G401 (cell line): ENCODE measurements around the gene LILRB4. TPM values are rescaled to one million over a fixed set of nuclear protein-coding genes. Genes with fewer than 3 reads are reported as not detected.
"Not testable (repeated sequence)": the region's sequence is repeated elsewhere in the genome, so short reads cannot be mapped to it uniquely, and the experiment has no call there.

Experiments used
- DNase-seq: peaks from one replicate; pipeline ENCODE4 v3.0.0-alpha.2; 2015; ENCODE audit warnings: low spot score
- in situ Hi-C: cut with HindIII; loops from 2 replicates; pipeline ENCODE4 v1.10.0; 2016; ENCODE audit warnings: low sequenced_read_pairs, mixed read lengths
- total RNA-seq: library from RNA; depleted of rRNA; stranded (reverse); fragments of >200 nt; shearing (Covaris generic); gene quantifications from 2 replicates; pipeline ENCODE4 v1.2.3, GENCODE V29; 2014; rRNA removed

The LILRB4 gene
- total RNA-seq: not detected in 2 replicates

- no peak for DNase-seq
- in situ Hi-C loops: loop anchor here (25.0 kb wide), 1 partner anchor 125 kb away; no protein-coding TSS in a partner anchor
Measured at GRCh38 chr19:54662730-54663129, at the start of gene LILRB4. Gene LILRB4 (plus strand): TSS chr19:54662985. CDS start chr19:54663034, 49 bp downstream.

GRCh38 chr19:54614726-54615125 lies 48.1 kb upstream of the LILRB4 start:
- no peak for DNase-seq
- in situ Hi-C loops: no loop called here

DNA sequence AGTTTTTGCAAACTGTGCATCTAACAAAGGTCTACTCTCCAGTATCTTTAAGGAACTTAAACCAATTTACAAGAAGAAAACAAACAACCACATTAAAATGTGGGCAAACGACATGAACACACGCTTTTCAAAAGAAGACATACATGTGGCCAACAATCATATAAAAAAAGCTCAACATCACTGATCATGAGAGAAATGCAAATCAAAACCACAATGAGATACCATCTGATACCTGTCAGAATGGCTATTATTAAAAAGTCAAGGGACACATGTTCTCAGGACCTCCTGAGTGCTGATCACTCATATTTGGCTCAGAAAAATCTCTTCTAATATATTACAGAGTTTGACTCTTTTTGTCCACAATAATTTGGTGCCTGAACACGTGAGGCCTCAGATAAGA lies 46.7 kb upstream of the LILRB4 start:
- DNase-seq: no peak
- in situ Hi-C loops: no loop called here

- in situ Hi-C loops: no loop called here
- no peak for DNase-seq
Measured at GRCh38 chr19:54616821-54617560, 45.8 kb upstream of the LILRB4 start.

- in situ Hi-C loops: no loop called here
- DNase-seq: no peak
Measured at GRCh38 chr19:54620464-54620863, 42.3 kb upstream of the LILRB4 start.

DNA sequence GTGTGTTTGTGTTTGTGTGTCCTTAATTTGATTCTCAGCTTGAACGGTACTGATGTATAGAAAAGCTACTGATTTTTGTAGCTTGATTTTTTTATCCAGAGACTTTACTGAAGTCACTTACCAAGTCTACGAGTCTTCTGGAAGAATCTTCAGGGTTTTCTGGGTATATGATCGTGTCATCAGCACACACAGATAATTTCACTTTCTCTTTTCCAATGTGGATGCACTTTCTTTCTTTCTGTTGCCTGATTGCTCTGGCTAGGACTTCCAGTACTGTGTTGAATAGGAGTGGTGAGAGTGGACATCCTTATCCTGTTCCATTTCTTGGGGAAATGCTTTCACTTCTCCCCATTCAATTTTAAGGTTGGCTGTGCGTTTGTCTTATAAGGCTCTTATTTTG lies 40.4 kb upstream of the LILRB4 start:
- in situ Hi-C loops: no loop called here
- no peak for DNase-seq

DNA sequence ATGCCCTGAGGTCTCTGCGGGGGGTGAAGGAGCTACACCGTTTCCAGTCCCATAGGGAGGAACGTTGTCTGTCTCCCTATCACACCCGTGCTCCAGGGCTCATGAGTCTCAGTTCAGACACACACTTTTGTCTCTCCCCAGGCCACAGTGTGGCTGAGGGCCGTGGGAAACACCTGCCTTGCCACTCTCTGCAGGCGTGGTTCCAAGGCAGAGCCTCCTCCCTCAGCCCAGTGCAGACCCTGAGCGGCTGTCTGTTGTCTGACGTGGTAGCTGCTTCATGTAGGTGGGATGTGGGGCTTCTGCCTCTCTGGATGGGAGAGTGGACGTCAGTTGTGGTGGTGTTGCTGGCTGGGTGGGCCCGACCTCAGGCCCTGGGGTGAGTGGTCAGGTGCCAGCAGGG lies 38.6 kb upstream of the LILRB4 start:
- in situ Hi-C loops, DNase-seq: not testable (repeated sequence)

GRCh38 chr19:54624934-54625730 lies 37.7 kb upstream of the LILRB4 start:
- in situ Hi-C loops, DNase-seq: not testable (repeated sequence)

- in situ Hi-C loops: no loop called here
Measured at GRCh38 chr19:54626757-54627156, 36.0 kb upstream of the LILRB4 start.

DNA sequence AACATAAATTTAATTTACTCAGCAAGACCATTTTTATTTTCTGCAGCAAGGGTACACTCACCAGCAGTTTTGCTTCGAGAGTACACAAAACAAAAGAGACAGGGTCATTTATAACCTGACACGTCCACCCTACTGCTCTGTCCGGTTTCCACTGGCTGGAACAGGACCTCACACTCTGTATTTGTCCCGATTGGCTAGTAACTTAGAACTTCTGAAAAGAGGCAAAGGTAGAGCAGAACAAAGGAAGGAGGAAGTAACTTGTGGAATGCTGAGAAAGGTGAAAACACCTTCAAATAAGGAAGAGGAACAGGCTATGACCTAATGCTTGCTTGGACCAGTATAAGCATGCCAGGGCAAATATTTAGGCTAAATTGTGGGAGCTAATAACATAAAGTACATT lies 34.9 kb upstream of the LILRB4 start:
- in situ Hi-C loops: not testable (repeated sequence)

More at GRCh38 chr19:54626757-54627156, 36.0 kb upstream of the LILRB4 start:
- no peak for DNase-seq

DNA sequence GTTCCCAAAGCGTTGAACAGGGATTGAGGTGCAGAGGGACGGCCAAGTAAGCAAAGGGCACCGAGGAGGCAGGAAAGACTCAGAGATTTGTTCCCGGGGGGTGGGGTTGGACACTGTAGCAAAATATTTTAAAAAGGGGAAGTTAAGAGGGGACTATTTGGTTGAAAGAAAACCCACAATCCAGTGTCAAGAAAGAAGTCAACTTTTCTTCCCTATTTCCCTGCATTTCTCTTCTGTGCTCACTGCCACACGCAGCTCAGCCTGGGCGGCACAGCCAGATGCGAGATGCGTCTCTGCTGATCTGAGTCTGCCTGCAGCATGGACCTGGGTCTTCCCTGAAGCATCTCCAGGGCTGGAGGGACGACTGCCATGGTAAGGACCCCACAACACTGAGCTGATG lies 32.5 kb upstream of the LILRB4 start, which contains the start of gene LILRB1:
LILRB1 (plus strand) TSS at position 223 of the 400 bp plus-strand sequence. CDS start 590 bp downstream, outside the sequence.
- in situ Hi-C loops, DNase-seq: not testable (repeated sequence)

More for the DNA sequence above, 34.9 kb upstream of the LILRB4 start:
- not testable (repeated sequence) for DNase-seq

- DNase-seq: no peak
Measured at GRCh38 chr19:54630782-54631181, 32.0 kb upstream of the LILRB4 start.

DNA sequence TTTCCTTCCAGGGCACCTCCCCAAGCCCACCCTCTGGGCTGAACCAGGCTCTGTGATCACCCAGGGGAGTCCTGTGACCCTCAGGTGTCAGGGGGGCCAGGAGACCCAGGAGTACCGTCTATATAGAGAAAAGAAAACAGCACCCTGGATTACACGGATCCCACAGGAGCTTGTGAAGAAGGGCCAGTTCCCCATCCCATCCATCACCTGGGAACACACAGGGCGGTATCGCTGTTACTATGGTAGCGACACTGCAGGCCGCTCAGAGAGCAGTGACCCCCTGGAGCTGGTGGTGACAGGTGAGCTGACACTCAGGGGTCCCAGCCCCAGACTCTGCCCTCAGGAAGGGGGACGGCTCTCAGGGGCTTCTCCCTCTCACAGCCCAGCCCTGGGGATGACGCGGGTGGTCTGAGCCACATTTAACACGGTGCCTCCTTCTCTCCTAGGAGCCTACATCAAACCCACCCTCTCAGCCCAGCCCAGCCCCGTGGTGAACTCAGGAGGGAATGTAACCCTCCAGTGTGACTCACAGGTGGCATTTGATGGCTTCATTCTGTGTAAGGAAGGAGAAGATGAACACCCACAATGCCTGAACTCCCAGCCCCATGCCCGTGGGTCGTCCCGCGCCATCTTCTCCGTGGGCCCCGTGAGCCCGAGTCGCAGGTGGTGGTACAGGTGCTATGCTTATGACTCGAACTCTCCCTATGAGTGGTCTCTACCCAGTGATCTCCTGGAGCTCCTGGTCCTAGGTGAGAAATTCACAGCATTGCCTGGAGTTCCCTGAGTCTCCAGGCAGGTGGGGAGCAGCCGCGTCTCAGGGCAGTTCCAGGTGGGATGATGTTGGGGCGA lies 31.1 kb upstream of the LILRB4 start:
- in situ Hi-C loops, DNase-seq: not testable (repeated sequence)

More at GRCh38 chr19:54630782-54631181, 32.0 kb upstream of the LILRB4 start:
- in situ Hi-C loops: no loop called here

DNA sequence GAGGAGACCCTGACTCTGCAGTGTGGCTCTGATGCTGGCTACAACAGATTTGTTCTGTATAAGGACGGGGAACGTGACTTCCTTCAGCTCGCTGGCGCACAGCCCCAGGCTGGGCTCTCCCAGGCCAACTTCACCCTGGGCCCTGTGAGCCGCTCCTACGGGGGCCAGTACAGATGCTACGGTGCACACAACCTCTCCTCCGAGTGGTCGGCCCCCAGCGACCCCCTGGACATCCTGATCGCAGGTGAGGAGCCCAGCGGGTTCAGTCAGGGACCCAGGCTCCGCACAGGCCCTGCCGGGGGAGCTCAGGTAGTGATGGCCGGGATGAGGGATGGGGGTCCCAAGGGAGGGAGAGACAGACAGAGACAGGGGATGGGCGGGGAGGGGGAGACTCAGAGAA lies 30.3 kb upstream of the LILRB4 start:
- in situ Hi-C loops, DNase-seq: not testable (repeated sequence)

DNA sequence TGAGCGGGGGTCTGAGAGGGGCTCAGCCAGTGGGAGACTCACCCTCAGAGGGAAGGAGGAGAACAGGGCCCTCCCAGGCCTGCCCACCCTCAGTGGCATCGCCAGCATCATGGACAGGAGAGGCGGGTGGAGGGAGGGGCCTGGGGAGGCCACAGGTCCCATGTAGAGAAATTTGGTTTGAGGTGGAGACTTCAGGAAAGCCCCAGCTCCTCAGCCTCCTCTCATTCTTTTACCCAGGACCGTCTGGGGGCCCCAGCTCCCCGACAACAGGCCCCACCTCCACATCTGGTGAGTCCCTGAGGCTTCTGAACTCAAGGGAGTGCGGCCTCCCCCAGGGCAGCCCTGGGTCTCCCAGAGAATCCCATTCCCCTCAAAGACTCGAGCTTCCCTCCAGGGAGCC lies 29.4 kb upstream of the LILRB4 start:
- no peak for DNase-seq
- in situ Hi-C loops: no loop called here

GRCh38 chr19:54636081-54636480 lies 26.7 kb upstream of the LILRB4 start:
- in situ Hi-C loops, DNase-seq: not testable (repeated sequence)

GRCh38 chr19:54638683-54639082 lies 24.1 kb upstream of the LILRB4 start:
- no peak for DNase-seq
- in situ Hi-C loops: no loop called here

- DNase-seq, in situ Hi-C loops: not testable (repeated sequence)
Measured at GRCh38 chr19:54642953-54643352, 19.8 kb upstream of the LILRB4 start.

GRCh38 chr19:54643583-54643982 lies 19.2 kb upstream of the LILRB4 start:
- DNase-seq, in situ Hi-C loops: not testable (repeated sequence)
